ENCODE results near the gene BTBD16.

BTBD16 gene

GRCh38 chr10:122245897-122246296 lies 25.2 kb upstream of the BTBD16 start:
- Histone ChIP-seq H2AFZ (ENCODE audit: low read depth, low read length) (no peak overlapping the region), H3K36me3 (replicated peaks; ENCODE audit: low read depth, low read length) (no peaks in the 10 kb centered on the region), H4K20me1 (ENCODE audit: insufficient read depth, low read length) (no peaks in the 10 kb centered on the region), H3K27ac (ENCODE audit: low read length) (no peak overlapping the region), H3K9me3 (ENCODE audit: insufficient read depth, low read length) (no peaks in the 10 kb centered on the region), H3K9ac (ENCODE audit: low read length) (no peak overlapping the region), H3K79me2 (ENCODE audit: low read length) (no peaks in the 10 kb centered on the region), H3K4me1 (ENCODE audit: low read length) (no peaks in the 10 kb centered on the region), H3K4me2 (ENCODE audit: low read length) (no peak overlapping the region), H3K27me3 (ENCODE audit: low read depth, low read length) (peaks cover 4% of the 10 kb centered on the region; the same call in 1 of the 2 replicates), H3K4me3 (ENCODE audit: low read length) (no peak overlapping the region)
- no peak for TF ChIP-seq EZH2phosphoT487 (IDR thresholded peaks at IDR 0.05; ENCODE audit: low read depth)
- TF ChIP-seq, protein P1, sequence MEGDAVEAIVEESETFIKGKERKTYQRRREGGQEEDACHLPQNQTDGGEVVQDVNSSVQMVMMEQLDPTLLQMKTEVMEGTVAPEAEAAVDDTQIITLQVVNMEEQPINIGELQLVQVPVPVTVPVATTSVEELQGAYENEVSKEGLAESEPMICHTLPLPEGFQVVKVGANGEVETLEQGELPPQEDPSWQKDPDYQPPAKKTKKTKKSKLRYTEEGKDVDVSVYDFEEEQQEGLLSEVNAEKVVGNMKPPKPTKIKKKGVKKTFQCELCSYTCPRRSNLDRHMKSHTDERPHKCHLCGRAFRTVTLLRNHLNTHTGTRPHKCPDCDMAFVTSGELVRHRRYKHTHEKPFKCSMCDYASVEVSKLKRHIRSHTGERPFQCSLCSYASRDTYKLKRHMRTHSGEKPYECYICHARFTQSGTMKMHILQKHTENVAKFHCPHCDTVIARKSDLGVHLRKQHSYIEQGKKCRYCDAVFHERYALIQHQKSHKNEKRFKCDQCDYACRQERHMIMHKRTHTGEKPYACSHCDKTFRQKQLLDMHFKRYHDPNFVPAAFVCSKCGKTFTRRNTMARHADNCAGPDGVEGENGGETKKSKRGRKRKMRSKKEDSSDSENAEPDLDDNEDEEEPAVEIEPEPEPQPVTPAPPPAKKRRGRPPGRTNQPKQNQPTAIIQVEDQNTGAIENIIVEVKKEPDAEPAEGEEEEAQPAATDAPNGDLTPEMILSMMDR (IDR thresholded peaks at IDR 0.05; ENCODE audit: low read depth, low read length), result no peak

DNA sequence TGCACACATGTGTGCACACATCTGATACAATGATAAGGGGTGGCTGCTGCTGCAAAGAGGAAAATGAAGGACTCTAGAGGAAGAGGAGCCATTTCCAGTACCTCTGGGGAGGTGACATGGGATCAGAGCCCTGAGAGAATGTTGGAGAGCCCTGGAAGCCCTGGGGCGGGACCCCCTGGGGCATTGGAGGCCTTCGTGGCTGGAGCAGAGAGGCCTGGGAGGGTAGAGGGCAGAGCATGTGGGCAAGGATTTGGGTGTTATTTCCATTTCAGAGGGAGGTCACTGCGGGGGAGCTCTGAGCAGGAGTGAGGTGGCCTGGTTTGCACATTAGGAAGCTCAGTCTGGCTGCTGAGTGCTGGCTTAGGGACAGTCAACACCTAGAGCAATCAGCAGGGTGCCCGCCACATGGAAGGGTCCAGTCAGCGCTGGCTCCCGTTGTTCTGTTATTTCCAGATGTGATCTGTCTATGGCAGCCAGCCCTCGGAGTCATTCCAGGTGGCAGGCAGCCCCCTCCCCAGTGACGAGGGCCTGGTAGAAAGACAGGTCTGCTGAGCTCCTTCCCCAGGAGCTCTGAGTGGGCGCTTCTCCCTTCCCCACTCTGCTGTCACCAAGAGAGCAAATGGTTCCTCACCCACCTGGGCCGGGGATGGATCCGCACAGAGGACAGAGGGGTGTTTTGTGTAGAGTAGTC lies 24.1 kb upstream of the BTBD16 start:
- no peak overlapping the region for H3K4me2 ChIP-seq (ENCODE audit: low read length)
- no peaks in the 10 kb centered on the region for H3K4me1 ChIP-seq (ENCODE audit: low read length)
- H3K36me3 ChIP-seq (replicated peaks; ENCODE audit: low read depth, low read length), result no peaks in the 10 kb centered on the region
- H3K9me3 ChIP-seq (ENCODE audit: insufficient read depth, low read length), result no peaks in the 10 kb centered on the region
- no peak for TF ChIP-seq EZH2phosphoT487 (IDR thresholded peaks at IDR 0.05; ENCODE audit: low read depth)
- TF ChIP-seq, protein P1 (IDR thresholded peaks at IDR 0.05; ENCODE audit: low read depth, low read length), result no peak
- H3K9ac ChIP-seq (ENCODE audit: low read length), result no peak overlapping the region
- no peak overlapping the region for H3K27ac ChIP-seq (ENCODE audit: low read length)
- no peaks in the 10 kb centered on the region for H3K79me2 ChIP-seq (ENCODE audit: low read length)
- no peak overlapping the region for H3K4me3 ChIP-seq (ENCODE audit: low read length)
- no peak overlapping the region for H2AFZ ChIP-seq (ENCODE audit: low read depth, low read length)
- peaks cover 4% of the 10 kb centered on the region; the same call in 1 of the 2 replicates for H3K27me3 ChIP-seq (ENCODE audit: low read depth, low read length)
- H4K20me1 ChIP-seq (ENCODE audit: insufficient read depth, low read length), result no peaks in the 10 kb centered on the region

- Histone ChIP-seq H3K36me3 (replicated peaks; ENCODE audit: low read depth, low read length) (no peaks in the 10 kb centered on the region), H3K9ac (ENCODE audit: low read length) (no peak overlapping the region), H3K4me2 (ENCODE audit: low read length) (no peak overlapping the region), H3K79me2 (ENCODE audit: low read length) (no peaks in the 10 kb centered on the region), H3K4me1 (ENCODE audit: low read length) (no peaks in the 10 kb centered on the region), H3K9me3 (ENCODE audit: insufficient read depth, low read length) (no peaks in the 10 kb centered on the region), H3K27ac (ENCODE audit: low read length) (no peak overlapping the region), H4K20me1 (ENCODE audit: insufficient read depth, low read length) (no peaks in the 10 kb centered on the region), H2AFZ (ENCODE audit: low read depth, low read length) (no peak overlapping the region), H3K27me3 (ENCODE audit: low read depth, low read length) (peaks cover 4% of the 10 kb centered on the region; the same call in 1 of the 2 replicates), H3K4me3 (ENCODE audit: low read length) (no peak overlapping the region)
- TF ChIP-seq, protein P1 (IDR thresholded peaks at IDR 0.05; ENCODE audit: low read depth, low read length), result no peak
- TF ChIP-seq EZH2phosphoT487 (IDR thresholded peaks at IDR 0.05; ENCODE audit: low read depth), result no peak
Observed at GRCh38 chr10:122248356-122249302, 22.5 kb upstream of the BTBD16 start.

GRCh38 chr10:122249303-122249850 lies 21.7 kb upstream of the BTBD16 start:
- TF ChIP-seq EZH2phosphoT487 (IDR thresholded peaks at IDR 0.05; ENCODE audit: low read depth), result no peak
- TF ChIP-seq, protein P1 (IDR thresholded peaks at IDR 0.05; ENCODE audit: low read depth, low read length), result no peak
- Histone ChIP-seq H3K27me3 (ENCODE audit: low read depth, low read length) (peaks cover 6% of the 10 kb centered on the region; the same call in 1 of the 2 replicates), H3K4me1 (ENCODE audit: low read length) (no peaks in the 10 kb centered on the region), H3K27ac (ENCODE audit: low read length) (no peak overlapping the region), H4K20me1 (ENCODE audit: insufficient read depth, low read length) (no peaks in the 10 kb centered on the region), H3K4me2 (ENCODE audit: low read length) (no peak overlapping the region), H3K4me3 (ENCODE audit: low read length) (no peak overlapping the region), H3K79me2 (ENCODE audit: low read length) (no peaks in the 10 kb centered on the region), H2AFZ (ENCODE audit: low read depth, low read length) (no peak overlapping the region), H3K9me3 (ENCODE audit: insufficient read depth, low read length) (no peaks in the 10 kb centered on the region), H3K9ac (ENCODE audit: low read length) (no peak overlapping the region), H3K36me3 (replicated peaks; ENCODE audit: low read depth, low read length) (no peaks in the 10 kb centered on the region)

All from OCI-LY3 (cell line).